IPS-NIHi11 (cell line): ENCODE data around the gene IFT81.

Experiments used
- DNase-seq: peaks from one replicate; pipeline ENCODE4 v3.0.0; 2012; ENCODE audit warnings: mixed read lengths, low spot score

IFT81 gene

DNA sequence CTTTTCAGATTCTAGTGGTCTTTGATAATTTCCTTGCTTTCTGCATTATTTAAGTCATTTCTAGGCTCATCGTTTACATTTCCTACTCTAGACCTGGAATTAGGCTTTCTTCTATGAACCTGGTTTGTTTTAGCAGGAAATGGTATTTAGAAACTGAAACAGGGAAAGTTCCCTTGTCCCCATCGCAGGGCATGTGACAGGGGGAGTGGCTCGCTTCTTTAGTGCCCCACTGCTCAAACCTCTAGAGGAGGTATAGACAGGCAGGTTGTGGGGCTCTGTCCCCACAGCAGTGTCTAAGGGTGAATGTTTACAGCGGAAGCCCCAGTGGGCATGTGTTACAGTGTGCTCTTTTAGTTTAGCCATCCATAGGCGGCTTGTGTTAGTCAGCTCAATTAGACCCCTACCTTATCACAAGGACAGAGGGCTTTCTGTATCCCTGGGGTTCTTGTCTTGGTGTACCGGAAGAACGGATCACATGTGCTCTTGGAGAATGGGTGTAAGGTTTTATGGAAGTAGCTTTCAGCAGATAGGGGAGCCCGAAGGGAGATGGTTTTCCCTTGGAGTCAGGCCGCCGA lies 25.0 kb downstream of the IFT81 start:
- DNase-seq = no peak

- no peak for DNase-seq
These were observed 32.6 kb downstream of the IFT81 start for GRCh38 chr12:110156766-110157165.

DNA sequence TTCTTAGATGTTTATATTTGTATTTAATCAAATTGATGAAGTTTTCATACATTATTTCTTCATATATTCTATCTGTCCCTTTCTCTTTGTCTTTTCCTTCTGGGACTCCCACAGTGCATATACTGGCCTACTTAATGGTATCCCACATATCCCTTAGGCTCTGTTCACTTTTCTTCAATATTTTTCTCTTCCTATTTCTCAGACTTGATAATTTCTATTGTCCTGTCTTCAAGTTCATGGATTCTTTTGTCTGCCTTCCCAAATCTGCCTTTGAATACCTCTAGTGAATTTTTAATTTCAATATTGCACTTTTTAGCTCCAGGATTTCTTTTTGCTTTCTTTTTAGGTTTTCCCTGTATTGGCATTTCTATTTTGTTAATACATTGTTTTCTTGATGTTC lies 33.4 kb downstream of the IFT81 start:
- no peak for DNase-seq

- DNase-seq = no peak
These were observed 35.6 kb downstream of the IFT81 start for GRCh38 chr12:110159671-110160245.

DNA sequence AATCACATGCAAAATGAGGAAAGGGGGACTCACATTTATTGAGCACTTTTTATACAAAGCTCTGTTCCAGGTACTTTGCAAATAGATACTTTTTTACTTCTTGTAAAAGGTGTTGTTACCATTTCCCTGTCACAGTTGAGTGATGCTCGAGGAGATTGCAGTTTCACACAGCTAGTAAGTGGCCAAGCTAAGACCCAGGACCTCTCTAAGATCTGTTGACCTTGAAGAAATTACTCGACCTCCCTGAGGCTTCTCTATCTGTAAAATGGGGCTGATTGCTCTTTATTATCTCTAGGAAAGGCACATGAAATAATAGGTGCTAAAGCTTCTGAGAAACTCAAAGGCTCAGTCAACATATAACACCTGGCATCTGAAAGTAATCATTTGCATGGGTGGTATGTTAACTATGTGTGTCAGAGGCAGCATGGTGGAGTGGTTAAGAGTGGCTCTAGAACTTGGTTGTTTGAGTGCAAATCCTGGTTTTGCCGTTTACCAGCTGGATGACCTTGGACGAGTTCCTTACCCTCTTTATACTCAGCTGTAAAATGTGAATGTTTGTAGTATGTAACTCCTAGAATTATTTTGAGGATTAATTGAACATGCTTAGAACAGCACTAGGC lies 41.5 kb downstream of the IFT81 start:
- peak; percentile 13 for DNase-seq

GRCh38 chr12:110168732-110169455 lies 44.7 kb downstream of the IFT81 start:
- DNase-seq = no peak

DNA sequence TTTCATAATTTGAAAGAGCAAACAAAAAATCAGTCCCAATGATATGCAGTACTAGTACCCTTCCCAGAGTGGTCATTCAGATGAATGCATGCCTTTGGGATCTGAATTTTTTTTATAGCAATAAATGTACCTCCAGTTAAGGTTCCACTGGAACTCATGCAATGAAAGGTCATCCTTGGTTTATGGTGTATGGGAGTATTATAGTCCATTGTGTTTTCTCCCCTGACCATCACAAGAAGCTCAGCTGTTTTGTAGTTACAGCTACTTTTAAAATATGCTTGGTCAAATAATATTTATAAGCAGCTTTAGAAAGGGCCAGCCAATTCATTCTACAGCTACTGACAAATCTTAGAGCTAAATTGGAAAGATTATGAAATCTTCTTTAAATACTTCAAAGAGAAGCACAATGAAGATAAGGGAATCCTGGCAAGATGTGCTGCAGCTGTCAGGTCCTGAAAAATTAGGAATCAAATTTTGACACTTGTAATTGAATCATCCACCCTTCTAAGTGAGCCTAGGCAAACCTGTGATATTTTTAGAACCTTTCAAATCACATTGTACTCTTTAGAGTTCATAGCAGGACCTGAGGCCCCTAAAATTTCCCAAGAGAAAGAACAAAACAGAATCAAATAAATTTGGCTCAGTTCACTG lies 46.5 kb downstream of the IFT81 start:
- DNase-seq = no peak

DNA sequence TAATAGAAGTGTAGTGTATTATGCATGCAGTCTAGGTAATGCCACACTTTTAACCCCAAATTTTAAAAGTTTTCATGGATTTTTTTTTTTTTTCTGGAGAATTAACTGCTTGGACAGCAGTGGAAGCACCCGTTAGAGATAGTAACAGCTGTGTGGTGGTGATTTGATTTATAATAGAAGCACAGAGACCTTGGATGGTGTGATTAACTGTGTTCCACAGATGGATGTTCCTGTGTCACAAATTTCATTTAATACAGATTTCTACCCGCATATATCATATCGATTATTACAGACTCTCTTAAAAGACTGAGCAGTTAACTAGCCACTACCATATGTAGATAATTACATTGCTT lies 47.0 kb downstream of the IFT81 start:
- DNase-seq = no peak

GRCh38 chr12:110171636-110172035 lies 47.5 kb downstream of the IFT81 start:
- no peak for DNase-seq

DNA sequence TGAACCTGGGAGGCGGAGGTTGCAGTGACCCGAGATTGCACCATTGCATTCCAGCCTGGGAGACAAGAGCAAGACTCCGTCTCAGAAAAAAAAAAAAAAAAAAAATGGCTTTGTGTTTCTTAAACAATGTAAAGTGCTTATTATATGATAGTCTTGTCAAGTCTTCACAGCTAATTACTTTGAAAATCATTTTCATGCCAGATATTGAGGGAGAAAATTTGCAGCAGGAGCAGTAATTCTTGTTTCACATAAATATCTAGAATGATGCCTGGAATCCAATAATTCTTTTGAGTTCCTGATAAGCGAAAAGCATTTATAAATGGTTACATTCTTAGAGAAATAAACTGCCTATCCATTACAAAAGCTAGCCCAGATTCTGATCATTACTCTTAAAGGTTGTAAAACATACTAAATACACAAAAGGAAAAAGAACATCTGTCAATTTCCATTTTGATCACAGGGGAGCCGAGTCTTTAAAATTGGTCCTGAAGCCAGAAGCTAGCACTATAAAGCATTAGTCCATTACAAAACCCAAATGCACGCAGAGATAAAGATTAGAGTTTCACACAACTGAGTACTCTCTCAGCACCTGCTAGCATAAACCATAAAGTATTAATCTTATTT lies 50.3 kb downstream of the IFT81 start:
- no peak for DNase-seq

DNA sequence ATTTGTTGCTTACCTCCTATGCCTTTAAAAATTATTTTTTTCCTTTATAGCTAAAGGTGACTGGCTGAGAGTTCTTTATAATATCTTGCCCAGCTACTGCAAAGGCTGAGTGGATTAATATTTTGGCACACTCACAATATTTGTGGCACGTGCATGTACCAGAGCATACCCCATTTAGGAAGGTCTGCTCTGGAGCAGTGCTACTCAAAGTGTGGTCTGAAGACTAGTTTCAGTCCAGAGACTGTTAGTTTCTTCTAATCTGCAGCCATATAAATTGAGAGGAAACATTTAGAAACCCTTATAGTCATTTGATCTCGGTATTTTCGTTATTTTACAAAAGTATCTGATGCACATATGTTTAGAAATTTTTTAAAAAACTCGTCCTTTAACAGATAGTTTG lies 51.0 kb downstream of the IFT81 start:
- DNase-seq = no peak

GRCh38 chr12:110176745-110177144 lies 52.6 kb downstream of the IFT81 start:
- no peak for DNase-seq

GRCh38 chr12:110179291-110179690 lies 55.1 kb downstream of the IFT81 start:
- DNase-seq = no peak

DNA sequence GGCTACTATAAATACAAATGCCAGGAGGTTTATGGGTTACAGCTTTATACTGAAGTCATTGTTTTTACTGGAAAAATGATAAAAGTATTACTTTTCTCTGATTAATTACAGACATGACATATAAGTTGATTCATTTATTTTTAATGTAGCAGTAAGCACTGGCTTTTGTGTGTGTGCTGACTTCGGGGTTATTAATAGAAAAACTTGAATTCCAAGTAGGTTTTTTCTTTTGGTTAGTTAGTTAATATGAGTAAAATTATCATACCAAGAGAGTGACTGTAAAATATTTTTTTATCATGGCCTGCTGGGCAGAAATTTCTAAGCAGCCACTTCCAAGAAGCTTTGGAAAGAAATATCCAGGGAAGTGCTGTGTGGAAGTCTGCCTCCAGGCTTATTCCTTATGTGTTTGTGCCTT lies 56.4 kb downstream of the IFT81 start:
- no peak for DNase-seq

GRCh38 chr12:110182281-110182680 lies 58.1 kb downstream of the IFT81 start:
- DNase-seq = no peak

- no peak for DNase-seq
These were observed 59.2 kb downstream of the IFT81 start for GRCh38 chr12:110183386-110183785.

- no peak for DNase-seq
These were observed 61.5 kb downstream of the IFT81 start for GRCh38 chr12:110185626-110186025.

DNA sequence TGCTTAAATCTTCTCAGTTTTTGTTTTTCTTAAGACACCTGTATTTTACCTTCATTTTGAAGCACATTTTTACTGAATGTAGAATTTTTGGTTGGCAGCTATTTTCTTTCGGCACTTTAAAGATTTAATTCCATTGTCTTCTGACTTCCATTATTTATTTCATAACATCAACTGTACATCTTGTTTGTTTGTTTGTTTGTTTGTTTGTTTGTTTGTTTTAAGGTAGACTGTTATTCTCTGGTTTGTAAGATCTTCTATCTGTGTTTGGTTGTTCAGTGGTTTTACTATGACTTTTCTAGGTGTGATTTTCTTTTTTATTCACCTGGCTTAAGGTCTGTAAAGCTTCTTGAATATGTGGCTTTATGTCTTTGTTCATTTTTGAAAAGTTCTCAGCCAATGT lies 61.9 kb downstream of the IFT81 start:
- DNase-seq = no peak

- no peak for DNase-seq
These were observed 69.0 kb downstream of the IFT81 start for GRCh38 chr12:110193196-110193595.

DNA sequence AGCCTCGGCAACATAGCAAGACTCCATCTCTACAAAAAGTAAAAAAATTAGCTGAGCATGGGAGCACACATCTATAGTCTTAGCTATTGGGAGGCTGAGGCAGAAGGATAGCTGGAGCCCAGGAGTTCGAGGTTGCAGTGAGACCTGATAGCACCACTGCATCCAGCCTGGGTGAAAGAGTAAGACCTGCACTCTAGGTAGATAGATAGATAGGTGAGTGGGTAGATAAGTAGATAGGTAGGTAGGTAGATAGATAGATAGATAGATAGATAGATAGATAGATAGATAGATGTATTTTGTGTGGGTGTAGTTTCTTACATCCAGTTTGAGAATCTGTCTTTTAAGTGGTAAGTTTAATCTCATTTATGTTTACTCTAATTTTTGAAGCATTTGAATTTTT lies 72.8 kb downstream of the IFT81 start:
- no peak for DNase-seq

DNA sequence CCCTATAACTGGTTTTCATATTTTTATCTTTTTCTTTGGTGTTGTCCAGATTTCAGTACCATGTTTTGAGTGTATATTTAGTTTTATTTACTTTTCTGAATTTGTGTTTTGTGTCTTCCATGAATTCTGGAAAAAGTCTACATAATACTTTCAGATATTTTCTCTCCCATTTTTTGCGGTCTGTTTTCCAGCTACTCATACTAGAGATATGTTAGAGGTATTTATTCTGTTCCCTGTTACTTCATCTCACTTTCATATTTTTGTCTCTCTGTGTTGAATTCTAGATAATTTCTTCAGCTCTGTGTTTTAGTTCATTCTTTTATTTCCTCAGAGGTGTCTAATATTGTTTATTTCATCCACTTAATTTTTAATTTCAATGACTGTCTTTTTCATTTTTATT lies 74.2 kb downstream of the IFT81 start:
- DNase-seq = no peak

DNA sequence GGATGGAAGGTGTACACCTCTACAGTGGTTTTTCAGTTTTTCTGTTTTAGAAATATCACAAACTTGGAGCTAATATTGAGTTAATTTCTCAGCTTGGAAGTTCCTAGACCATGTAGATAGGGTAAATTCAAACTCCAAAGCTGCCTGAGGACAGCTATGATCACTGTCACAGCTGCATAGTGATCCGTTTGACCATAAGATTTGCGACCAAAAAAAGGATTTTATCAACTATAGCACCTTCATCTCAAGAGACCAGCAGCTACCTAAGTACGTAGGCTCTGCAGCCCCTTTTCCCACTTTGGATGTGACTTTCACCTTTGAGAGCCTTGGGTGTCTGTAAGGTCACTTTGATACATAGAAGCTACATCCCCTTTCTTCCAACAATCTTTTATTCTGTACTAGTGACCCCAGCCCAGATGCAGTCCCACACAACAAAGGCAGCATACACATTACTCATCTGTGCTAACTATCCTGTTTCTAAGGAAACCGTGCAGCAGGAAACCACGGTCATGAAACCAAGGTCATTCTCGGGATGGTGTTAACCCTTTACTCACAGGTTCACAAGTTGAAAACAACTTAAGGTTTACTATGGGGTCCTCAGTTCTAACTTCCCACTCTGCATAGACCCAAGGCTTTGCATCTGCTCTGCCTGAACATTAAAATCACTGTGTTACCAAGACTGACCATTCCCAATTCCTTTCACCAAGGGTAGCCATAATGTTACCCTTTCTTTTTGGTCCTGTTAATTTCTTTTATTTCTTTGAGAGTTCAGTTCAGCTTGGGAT lies 75.4 kb downstream of the IFT81 start:
- peak; percentile 37 for DNase-seq
